MCF 10A (cell line): ENCODE results near the gene TMEM45B. TPM values are rescaled to one million over a fixed set of nuclear protein-coding genes. Genes with fewer than 3 reads are reported as not detected.

ENCODE experiments used
- BruUV-seq: library from RNA; stranded (reverse); fragments of 400-500 nt; replicated peaks from 2 replicates; lab custom pipeline; 2021; lab: Mats Ljungman, UMichigan
- CTCF ChIA-PET: fragments of 300-600 bp; sonication (Branson Sonifier 250); formaldehyde crosslinking; extraction: SDS; loops from one replicate; lab custom pipeline; 2021; ENCODE audit warnings: antibody characterized with exemption, inconsistent platforms; lab: Yijun Ruan, JAX
- POLR2A ChIA-PET: fragments of 300-600, 350-650 bp; sonication (Branson Sonifier 250); formaldehyde crosslinking; extraction: SDS; loops from one replicate; lab custom pipeline; 2020; ENCODE audit warnings: antibody characterized with exemption, inconsistent platforms; lab: Yijun Ruan, JAX
- DNase-seq: peaks from one replicate; pipeline ENCODE4 v3.0.0-alpha.2; 2018; ENCODE audit not compliant: unreplicated experiment
- H3K27ac Mint-ChIP-seq: one replicate; pipeline ENCODE4 v1.8.0; 2022; ENCODE audit warnings: mild to moderate bottlenecking, low read depth, mixed read lengths; ENCODE audit not compliant: unreplicated experiment
- H3K27me3 Mint-ChIP-seq: one replicate; pipeline ENCODE4 v1.8.0; 2022; ENCODE audit warnings: mixed read lengths; ENCODE audit not compliant: insufficient read depth, unreplicated experiment
- H3K36me3 Mint-ChIP-seq: one replicate; pipeline ENCODE4 v1.8.0; 2022; ENCODE audit warnings: mild to moderate bottlenecking, moderate library complexity, mixed read lengths; ENCODE audit not compliant: insufficient read depth, unreplicated experiment
- H3K4me1 Mint-ChIP-seq: one replicate; pipeline ENCODE4 v1.8.0; 2022; ENCODE audit warnings: mixed read lengths; ENCODE audit not compliant: insufficient read depth, unreplicated experiment
- H3K4me3 Mint-ChIP-seq: one replicate; pipeline ENCODE4 v1.8.0; 2022; ENCODE audit warnings: mild to moderate bottlenecking, moderate library complexity, mixed read lengths; ENCODE audit not compliant: unreplicated experiment
- H3K9me3 Mint-ChIP-seq: one replicate; pipeline ENCODE4 v1.8.0; 2022; ENCODE audit warnings: mixed read lengths; ENCODE audit not compliant: unreplicated experiment
- CTCF ChIP-seq: fragments of 200-600 bp; IDR thresholded peaks from one replicate; pipeline ENCODE4 v1.8.0; 2022; ENCODE audit warnings: antibody characterized with exemption, mild to moderate bottlenecking; ENCODE audit not compliant: unreplicated experiment
- intact Hi-C: fragments of 100-400 bp; cut with micrococcal nuclease; formaldehyde crosslinking; loops from 2 replicates; pipeline ENCODE4 v1.14.1; 2022
- total RNA-seq: library from RNA; stranded (reverse); gene quantifications from 2 replicates; pipeline ENCODE4 v1.2.3, GENCODE V29; 2022

TMEM45B gene
- total RNA-seq, 1 experiment from 2014 or later, result not detected

- Mint-ChIP-seq H3K27me3 (no peaks in the 10 kb centered on the region), H3K9me3 (no peaks in the 10 kb centered on the region), H3K36me3 (peaks cover 87% of the 10 kb centered on the region), H3K4me3 (no peak overlapping the region), H3K4me1 (no peaks in the 10 kb centered on the region), H3K27ac (no peak overlapping the region)
- no peak for TF ChIP-seq CTCF
- DNase-seq, result no peak
- CTCF ChIA-PET, result interaction anchor here (0.9 kb wide), 2 partner anchors 101 kb away, joined by 3 to 4 read pairs; no protein-coding TSS in a partner anchor
- POLR2A ChIA-PET, result interaction anchor here (1.0 to 2.0 kb wide), 3 partner anchors 9 to 11 kb away, joined by 3 to 6 read pairs (median 4); no protein-coding TSS in a partner anchor
- intact Hi-C loops, result no loop called here
- BruUV-seq, result no TSS peak
These were observed 69.7 kb downstream of the TMEM45B start for GRCh38 chr11:129885381-129885780.

- H3K9me3 Mint-ChIP-seq, result no peaks in the 10 kb centered on the region
- no TSS peak for BruUV-seq
- H3K27me3 Mint-ChIP-seq, result no peaks in the 10 kb centered on the region
- no peak for TF ChIP-seq CTCF
- ChIA-PET CTCF (interaction anchor here (0.6 to 2.3 kb wide), 3 partner anchors 10 to 103 kb away, joined by 3 to 17 read pairs (median 5); no protein-coding TSS in a partner anchor), POLR2A (no interaction called here)
- intact Hi-C loops, result no loop called here
- no peak overlapping the region for H3K27ac Mint-ChIP-seq
- no peaks in the 10 kb centered on the region for H3K4me1 Mint-ChIP-seq
- H3K4me3 Mint-ChIP-seq, result no peak overlapping the region
- DNase-seq, result no peak
- H3K36me3 Mint-ChIP-seq, result peaks cover 81% of the 10 kb centered on the region
These were observed 72.8 kb downstream of the TMEM45B start for GRCh38 chr11:129888451-129888850.

- no peaks in the 10 kb centered on the region for H3K27me3 Mint-ChIP-seq
- intact Hi-C loops, result loop anchor here (1.0 kb wide), 1 partner anchor 109 kb away; no protein-coding TSS in a partner anchor
- ChIA-PET POLR2A (interaction anchor here (0.6 to 2.7 kb wide), 25 partner anchors 10 to 841 kb away, joined by 3 to 32 read pairs (median 5); partner anchors contain the start of genes PRDM10 and ST14), CTCF (interaction anchor here (0.6 to 2.3 kb wide), 6 partner anchors 13 to 237 kb away, joined by 3 to 18 read pairs (median 4); no protein-coding TSS in a partner anchor)
- H3K9me3 Mint-ChIP-seq, result no peaks in the 10 kb centered on the region
- H3K4me1 Mint-ChIP-seq, result peaks cover 10% of the 10 kb centered on the region
- H3K4me3 Mint-ChIP-seq, result peak overlapping the region; percentile 81
- peaks cover 39% of the 10 kb centered on the region for H3K36me3 Mint-ChIP-seq
- H3K27ac Mint-ChIP-seq, result peak overlapping the region; percentile 70
- peak; percentile 23 for DNase-seq
- TF ChIP-seq CTCF, result no peak
- no TSS peak for BruUV-seq
These were observed 78.9 kb downstream of the TMEM45B start for GRCh38 chr11:129894278-129895125.
